ENCODE results near the gene RASGRP2. TPM values are rescaled to one million over a fixed set of nuclear protein-coding genes. Genes with fewer than 3 reads are reported as not detected.

Gene RASGRP2
- total RNA-seq, 1 experiment from 2014 or later: 26.9 TPM

GRCh38 chr11:64792482-64792881 lies 48.5 kb upstream of the RASGRP2 start:
- Histone ChIP-seq H3K18ac (ENCODE audit: insufficient read length, low read depth, low read length) (no peak overlapping the region), H3K4me2 (ENCODE audit: insufficient read depth, insufficient read length, low read length) (no peak overlapping the region), H4K20me1 (ENCODE audit: control insufficient read depth, insufficient read depth, insufficient read length) (no peaks in the 10 kb centered on the region), H2AFZ (ENCODE audit: low read length) (no peak overlapping the region), H4K5ac (ENCODE audit: insufficient read length, low read depth, low read length) (no peak overlapping the region), H3K23me2 (ENCODE audit: insufficient read length, low read depth, low read length, poor library complexity, severe bottlenecking) (no peaks in the 10 kb centered on the region), H3K56ac (ENCODE audit: insufficient read length, low read depth, low read length) (no peak overlapping the region), H3K23ac (ENCODE audit: insufficient read length, low read depth, low read length) (no peak overlapping the region), H2BK5ac (ENCODE audit: insufficient read length, low read length) (no peak overlapping the region), H3K14ac (ENCODE audit: insufficient read depth, low read length) (no peak overlapping the region), H3K79me1 (ENCODE audit: insufficient read depth, low read depth, low read length, poor library complexity, severe bottlenecking) (no peaks in the 10 kb centered on the region), H3K27ac (ENCODE audit: insufficient read length, low read depth, low read length) (no peak overlapping the region), H3K9me3 (ENCODE audit: control insufficient read depth, low read depth, low read length) (no peaks in the 10 kb centered on the region), H4K91ac (ENCODE audit: insufficient read length, low read depth, low read length) (no peak overlapping the region), H3K79me2 (ENCODE audit: insufficient read depth, low read length) (no peaks in the 10 kb centered on the region), H3K4ac (ENCODE audit: low read depth, low read length) (no peak overlapping the region), H2BK120ac (ENCODE audit: low read depth, low read length, poor library complexity, severe bottlenecking) (no peak overlapping the region), H3T11ph (ENCODE audit: low read length) (no peak overlapping the region), H2BK15ac (ENCODE audit: low read depth, low read length) (no peak overlapping the region), H3K4me1 (ENCODE audit: insufficient read depth, low read length) (no peaks in the 10 kb centered on the region), H3K27me3 (ENCODE audit: insufficient read depth, low read length) (no peaks in the 10 kb centered on the region), H3K9ac (ENCODE audit: extremely low read depth, insufficient read length, low read length) (no peak overlapping the region), H2AK5ac (ENCODE audit: insufficient read length, low read length) (no peak overlapping the region), H4K8ac (replicated peaks; ENCODE audit: insufficient read length, low read depth, low read length) (no peak overlapping the region), H2BK20ac (ENCODE audit: low read depth, low read length, poor library complexity, severe bottlenecking) (no peak overlapping the region), H2BK12ac (ENCODE audit: insufficient read length, low read depth, low read length) (no peak overlapping the region)
- Mint-ChIP-seq H3K36me3 (ENCODE audit: insufficient read depth in 1 of 3, low read depth in 3 of 3) (peaks cover 0 to 15% (median 6%) of the 10 kb centered on the region in 3 experiments; a peak in 2 of 7 replicates), H3K27me3 (ENCODE audit: low read depth) (no peaks in the 10 kb centered on the region), H3K9me3 (no peaks in the 10 kb centered on the region), H3K4me1 (0 out of 4 replicates have a peak, but pooled peaks cover 0 to 2% of the 10 kb centered on the region in 2 experiments), H3K4me3 (no peak overlapping the region; a peak in 1 of 5 replicates), H3K27ac (no peak overlapping the region)
- WGBS (ENCODE audit: extremely low coverage, insufficient read length, low lambda C conversion rate): no CpG with 5 or more reads among the region's 4 CpGs
- no peak for DNase-seq
- TF ChIP-seq CTCF (conservative IDR thresholded peaks at IDR 0.05): no peak
